ENCODE data around the gene XCR1. TPM values are rescaled to one million over a fixed set of nuclear protein-coding genes. Genes with fewer than 3 reads are reported as not detected.

The XCR1 gene
- not detected for polyA plus RNA-seq (2013, experiment 1 of 2)
- polyA plus RNA-seq (2013, experiment 2 of 2) = not detected

- Histone ChIP-seq H3K36me3 (ENCODE audit: control insufficient read depth, insufficient read depth, low read length) (no peaks in the 10 kb centered on the region), H3K27ac (ENCODE audit: low read depth, low read length, severe bottlenecking) (no peak within 1 kb of the TSS), H3K9me3 (ENCODE audit: control insufficient read depth, low read length) (peaks cover 8% of the 10 kb centered on the region), H3K4me1 (ENCODE audit: control insufficient read depth, insufficient read depth, low read length, poor library complexity, severe bottlenecking) (no peaks in the 10 kb centered on the region), H3K4me3 (ENCODE audit: extremely low read depth, insufficient read depth, low read length, poor library complexity, severe bottlenecking) (no peak within 1 kb of the TSS)
- 80 to 92% methylated on average over 2 of the region's 3 CpGs for WGBS, 2 experiments (ENCODE audit: insufficient coverage in 2 of 2)
These were observed at the start of gene XCR1 for GRCh38 chr3:46027021-46027705. TSS of gene XCR1 (minus strand) at chr3:46027483. CDS start at chr3:46021947, 5,536 bp downstream.

GRCh38 chr3:46076606-46077005, 49.3 kb upstream of the XCR1 start:
- Histone ChIP-seq H3K4me1 (ENCODE audit: control insufficient read depth, insufficient read depth, low read length, poor library complexity, severe bottlenecking) (no peaks in the 10 kb centered on the region), H3K4me3 (ENCODE audit: extremely low read depth, insufficient read depth, low read length, poor library complexity, severe bottlenecking) (no peak overlapping the region), H3K27ac (ENCODE audit: low read depth, low read length, severe bottlenecking) (no peak overlapping the region), H3K9me3 (ENCODE audit: control insufficient read depth, low read length) (no peaks in the 10 kb centered on the region), H3K36me3 (ENCODE audit: control insufficient read depth, insufficient read depth, low read length) (no peaks in the 10 kb centered on the region)

GRCh38 chr3:46075816-46076215, 48.5 kb upstream of the XCR1 start:
- Histone ChIP-seq H3K27ac (ENCODE audit: low read depth, low read length, severe bottlenecking) (no peak overlapping the region), H3K9me3 (ENCODE audit: control insufficient read depth, low read length) (no peaks in the 10 kb centered on the region), H3K36me3 (ENCODE audit: control insufficient read depth, insufficient read depth, low read length) (no peaks in the 10 kb centered on the region), H3K4me3 (ENCODE audit: extremely low read depth, insufficient read depth, low read length, poor library complexity, severe bottlenecking) (no peak overlapping the region), H3K4me1 (ENCODE audit: control insufficient read depth, insufficient read depth, low read length, poor library complexity, severe bottlenecking) (no peaks in the 10 kb centered on the region)
- WGBS, 2 experiments (ENCODE audit: insufficient coverage in 2 of 2) = 86 to 100% methylated on average over 1 of the region's 1 CpG

- Histone ChIP-seq H3K4me1 (ENCODE audit: control insufficient read depth, insufficient read depth, low read length, poor library complexity, severe bottlenecking) (no peaks in the 10 kb centered on the region), H3K9me3 (ENCODE audit: control insufficient read depth, low read length) (no peaks in the 10 kb centered on the region), H3K27ac (ENCODE audit: low read depth, low read length, severe bottlenecking) (no peak overlapping the region), H3K36me3 (ENCODE audit: control insufficient read depth, insufficient read depth, low read length) (no peaks in the 10 kb centered on the region), H3K4me3 (ENCODE audit: extremely low read depth, insufficient read depth, low read length, poor library complexity, severe bottlenecking) (no peak overlapping the region)
- 60% methylated on average over 1 of the region's 2 CpGs; no CpG with 5 or more reads in 1 of the 2 experiments for WGBS, 2 experiments (ENCODE audit: insufficient coverage in 2 of 2)
These were observed 44.1 kb upstream of the XCR1 start for GRCh38 chr3:46071222-46071858.

- Histone ChIP-seq H3K4me3 (ENCODE audit: extremely low read depth, insufficient read depth, low read length, poor library complexity, severe bottlenecking) (no peak overlapping the region), H3K9me3 (ENCODE audit: control insufficient read depth, low read length) (no peaks in the 10 kb centered on the region), H3K36me3 (ENCODE audit: control insufficient read depth, insufficient read depth, low read length) (no peaks in the 10 kb centered on the region), H3K4me1 (ENCODE audit: control insufficient read depth, insufficient read depth, low read length, poor library complexity, severe bottlenecking) (no peaks in the 10 kb centered on the region), H3K27ac (ENCODE audit: low read depth, low read length, severe bottlenecking) (no peak overlapping the region)
- no CpG with 5 or more reads among the region's 1 CpG for WGBS, 2 experiments (ENCODE audit: insufficient coverage in 2 of 2)
These were observed 43.4 kb upstream of the XCR1 start for GRCh38 chr3:46070595-46071093.

GRCh38 chr3:46068501-46068900, 41.2 kb upstream of the XCR1 start:
- H3K36me3 ChIP-seq (ENCODE audit: control insufficient read depth, insufficient read depth, low read length) = no peaks in the 10 kb centered on the region
- no peaks in the 10 kb centered on the region for H3K9me3 ChIP-seq (ENCODE audit: control insufficient read depth, low read length)
- H3K4me3 ChIP-seq (ENCODE audit: extremely low read depth, insufficient read depth, low read length, poor library complexity, severe bottlenecking) = no peak overlapping the region
- no peak overlapping the region for H3K27ac ChIP-seq (ENCODE audit: low read depth, low read length, severe bottlenecking)
- H3K4me1 ChIP-seq (ENCODE audit: control insufficient read depth, insufficient read depth, low read length, poor library complexity, severe bottlenecking) = no peaks in the 10 kb centered on the region
- 93 to 100% methylated on average over 2 of the region's 4 CpGs for WGBS, 2 experiments (ENCODE audit: insufficient coverage in 2 of 2)

- no peaks in the 10 kb centered on the region for H3K9me3 ChIP-seq (ENCODE audit: control insufficient read depth, low read length)
- no peak overlapping the region for H3K4me3 ChIP-seq (ENCODE audit: extremely low read depth, insufficient read depth, low read length, poor library complexity, severe bottlenecking)
- H3K36me3 ChIP-seq (ENCODE audit: control insufficient read depth, insufficient read depth, low read length) = no peaks in the 10 kb centered on the region
- no peaks in the 10 kb centered on the region for H3K4me1 ChIP-seq (ENCODE audit: control insufficient read depth, insufficient read depth, low read length, poor library complexity, severe bottlenecking)
- no peak overlapping the region for H3K27ac ChIP-seq (ENCODE audit: low read depth, low read length, severe bottlenecking)
These were observed 40.1 kb upstream of the XCR1 start for GRCh38 chr3:46067401-46067800.

- Histone ChIP-seq H3K4me1 (ENCODE audit: control insufficient read depth, insufficient read depth, low read length, poor library complexity, severe bottlenecking) (no peaks in the 10 kb centered on the region), H3K4me3 (ENCODE audit: extremely low read depth, insufficient read depth, low read length, poor library complexity, severe bottlenecking) (no peak overlapping the region), H3K9me3 (ENCODE audit: control insufficient read depth, low read length) (no peaks in the 10 kb centered on the region), H3K27ac (ENCODE audit: low read depth, low read length, severe bottlenecking) (no peak overlapping the region), H3K36me3 (ENCODE audit: control insufficient read depth, insufficient read depth, low read length) (no peaks in the 10 kb centered on the region)
- 96% methylated on average over 5 of the region's 8 CpGs for WGBS, 2 experiments (ENCODE audit: insufficient coverage in 2 of 2)
These were observed 38.5 kb upstream of the XCR1 start for GRCh38 chr3:46065750-46066256.

GRCh38 chr3:46065294-46065705, 38.0 kb upstream of the XCR1 start:
- Histone ChIP-seq H3K27ac (ENCODE audit: low read depth, low read length, severe bottlenecking) (no peak overlapping the region), H3K36me3 (ENCODE audit: control insufficient read depth, insufficient read depth, low read length) (no peaks in the 10 kb centered on the region), H3K4me3 (ENCODE audit: extremely low read depth, insufficient read depth, low read length, poor library complexity, severe bottlenecking) (no peak overlapping the region), H3K4me1 (ENCODE audit: control insufficient read depth, insufficient read depth, low read length, poor library complexity, severe bottlenecking) (no peaks in the 10 kb centered on the region), H3K9me3 (ENCODE audit: control insufficient read depth, low read length) (no peaks in the 10 kb centered on the region)
- 60 to 90% methylated on average over 3 of the region's 6 CpGs for WGBS, 2 experiments (ENCODE audit: insufficient coverage in 2 of 2)

GRCh38 chr3:46062679-46063078, 35.4 kb upstream of the XCR1 start:
- WGBS, 2 experiments (ENCODE audit: insufficient coverage in 2 of 2) = 60 to 83% methylated on average over 2 of the region's 2 CpGs
- H3K4me3 ChIP-seq (ENCODE audit: extremely low read depth, insufficient read depth, low read length, poor library complexity, severe bottlenecking) = no peak overlapping the region
- H3K27ac ChIP-seq (ENCODE audit: low read depth, low read length, severe bottlenecking) = no peak overlapping the region
- H3K36me3 ChIP-seq (ENCODE audit: control insufficient read depth, insufficient read depth, low read length) = no peaks in the 10 kb centered on the region
- no peaks in the 10 kb centered on the region for H3K9me3 ChIP-seq (ENCODE audit: control insufficient read depth, low read length)
- no peaks in the 10 kb centered on the region for H3K4me1 ChIP-seq (ENCODE audit: control insufficient read depth, insufficient read depth, low read length, poor library complexity, severe bottlenecking)

GRCh38 chr3:46061887-46062286, 34.6 kb upstream of the XCR1 start:
- H3K4me3 ChIP-seq (ENCODE audit: extremely low read depth, insufficient read depth, low read length, poor library complexity, severe bottlenecking) = no peak overlapping the region
- H3K4me1 ChIP-seq (ENCODE audit: control insufficient read depth, insufficient read depth, low read length, poor library complexity, severe bottlenecking) = no peaks in the 10 kb centered on the region
- no peaks in the 10 kb centered on the region for H3K9me3 ChIP-seq (ENCODE audit: control insufficient read depth, low read length)
- WGBS, 2 experiments (ENCODE audit: insufficient coverage in 2 of 2) = 96 to 100% methylated on average over 3 of the region's 3 CpGs
- no peaks in the 10 kb centered on the region for H3K36me3 ChIP-seq (ENCODE audit: control insufficient read depth, insufficient read depth, low read length)
- H3K27ac ChIP-seq (ENCODE audit: low read depth, low read length, severe bottlenecking) = no peak overlapping the region

Measured in mesodermal cell (in vitro differentiated cells).